Stimulated activated CD4-positive, alpha-beta T cell treated with anti-CD3 and anti-CD28 coated beads, Interleukin-4, amount 100 ng/mL, for 1 hour (primary cell): Measurements from ENCODE around the gene UBR4.
"Not testable (repeated sequence)": the region's sequence is repeated elsewhere in the genome, so short reads cannot be mapped to it uniquely, and the experiment has no call there.

Experiments used
- DNase-seq: peaks from one replicate; pipeline ENCODE4 v3.0.0-alpha.2; 2020

UBR4 gene

GRCh38 chr1:19209990-19210771 is at the start of gene UBR4:
Gene UBR4, minus strand, starts transcription at chr1:19210266. Its CDS starts 18 bp downstream, at chr1:19210248.
- DNase-seq = peak; percentile 97

- DNase-seq = no peak
These were observed 48.3 kb upstream of the UBR4 start for GRCh38 chr1:19258353-19258752.

- no peak for DNase-seq
These were observed 47.3 kb upstream of the UBR4 start for GRCh38 chr1:19257178-19257914.

GRCh38 chr1:19256301-19256700 is 46.2 kb upstream of the UBR4 start:
- not testable (repeated sequence) for DNase-seq

- DNase-seq = no peak
These were observed 45.2 kb upstream of the UBR4 start for GRCh38 chr1:19255288-19255687.

GRCh38 chr1:19254416-19254815 is 44.4 kb upstream of the UBR4 start:
- DNase-seq = no peak

GRCh38 chr1:19251305-19252196 is 41.5 kb upstream of the UBR4 start, which contains the start of the genes EMC1 and MRTO4:
Gene EMC1, minus strand, starts transcription at chr1:19251524. Its CDS starts 15 bp downstream, at chr1:19251509.
Gene MRTO4, plus strand, starts transcription at chr1:19251805. Its CDS starts 31 bp downstream, at chr1:19251836.
- peak; percentile 93 for DNase-seq

- DNase-seq = no peak
These were observed 40.7 kb upstream of the UBR4 start for GRCh38 chr1:19250629-19251304.

GRCh38 chr1:19240673-19241538 is 30.8 kb upstream of the UBR4 start:
- DNase-seq = peak; percentile 74

GRCh38 chr1:19239876-19240275 is 29.8 kb upstream of the UBR4 start:
- no peak for DNase-seq

- DNase-seq = no peak
These were observed 24.2 kb upstream of the UBR4 start for GRCh38 chr1:19234224-19234623.

GRCh38 chr1:19232524-19232846 is 22.4 kb upstream of the UBR4 start:
- DNase-seq = no peak

GRCh38 chr1:19231736-19232523 is 21.9 kb upstream of the UBR4 start:
- DNase-seq = not testable (repeated sequence)

- DNase-seq = no peak
These were observed 19.8 kb upstream of the UBR4 start for GRCh38 chr1:19229828-19230325.

- DNase-seq = no peak
These were observed 19.2 kb upstream of the UBR4 start for GRCh38 chr1:19229229-19229628.

GRCh38 chr1:19222979-19223824 is 13.1 kb upstream of the UBR4 start:
- no peak for DNase-seq

GRCh38 chr1:19222573-19222972 is 12.5 kb upstream of the UBR4 start:
- no peak for DNase-seq

- DNase-seq = no peak
These were observed 10.9 kb upstream of the UBR4 start for GRCh38 chr1:19220991-19221390.

GRCh38 chr1:19220080-19220846 is 10.2 kb upstream of the UBR4 start:
- no peak for DNase-seq
